T-helper 1 cell treated with Interleukin-12 subunit alpha and Interleukin-12 subunit beta and Interleukin-4 antibody, amounts not matched to agents 30 μg/mL and 1 μg/mL, for 36 hours (primary cell): ENCODE results near the gene XAGE3.
"Not testable (repeated sequence)": the region's sequence is repeated elsewhere in the genome, so short reads cannot be mapped to it uniquely, and the experiment has no call there.

Source experiments
- H3K27ac Mint-ChIP-seq: one replicate; pipeline ENCODE4 v1.8.0; 2021; ENCODE audit warnings: mild to moderate bottlenecking, mixed read lengths
- H3K27me3 Mint-ChIP-seq: one replicate; pipeline ENCODE4 v1.8.0; 2021; ENCODE audit warnings: low read depth, mixed read lengths
- H3K36me3 Mint-ChIP-seq: one replicate; pipeline ENCODE4 v1.8.0; 2021; ENCODE audit warnings: low read depth, mixed read lengths
- H3K4me1 Mint-ChIP-seq: one replicate; pipeline ENCODE4 v1.8.0; 2021; ENCODE audit warnings: low read depth, mixed read lengths
- H3K4me3 Mint-ChIP-seq: one replicate; pipeline ENCODE4 v1.8.0; 2021; ENCODE audit warnings: mild to moderate bottlenecking, moderate library complexity, mixed read lengths
- H3K9me3 Mint-ChIP-seq: one replicate; pipeline ENCODE4 v1.8.0; 2021; ENCODE audit warnings: mixed read lengths

Gene XAGE3

DNA sequence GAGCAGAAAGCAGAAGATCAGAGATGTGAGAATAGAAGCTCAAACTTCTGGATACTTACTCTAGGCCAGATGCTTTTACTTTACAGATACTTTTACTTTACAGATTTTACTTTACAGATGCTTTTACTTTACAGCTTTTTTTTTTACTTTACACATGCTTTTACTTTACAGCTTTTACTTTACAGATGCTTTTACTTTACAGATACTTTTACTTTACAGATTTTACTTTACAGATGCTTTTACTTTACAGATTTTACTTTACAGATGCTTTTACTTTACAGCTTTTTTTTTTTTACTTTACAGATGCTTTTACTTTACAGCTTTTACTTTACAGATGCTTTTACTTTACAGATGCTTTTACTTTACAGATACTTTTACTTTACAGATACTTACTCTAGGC, 5.9 kb upstream of the XAGE3 start:
- not testable (repeated sequence) for H3K4me1 Mint-ChIP-seq, H3K27me3 Mint-ChIP-seq, H3K27ac Mint-ChIP-seq, H3K4me3 Mint-ChIP-seq, H3K36me3 Mint-ChIP-seq, H3K9me3 Mint-ChIP-seq

DNA sequence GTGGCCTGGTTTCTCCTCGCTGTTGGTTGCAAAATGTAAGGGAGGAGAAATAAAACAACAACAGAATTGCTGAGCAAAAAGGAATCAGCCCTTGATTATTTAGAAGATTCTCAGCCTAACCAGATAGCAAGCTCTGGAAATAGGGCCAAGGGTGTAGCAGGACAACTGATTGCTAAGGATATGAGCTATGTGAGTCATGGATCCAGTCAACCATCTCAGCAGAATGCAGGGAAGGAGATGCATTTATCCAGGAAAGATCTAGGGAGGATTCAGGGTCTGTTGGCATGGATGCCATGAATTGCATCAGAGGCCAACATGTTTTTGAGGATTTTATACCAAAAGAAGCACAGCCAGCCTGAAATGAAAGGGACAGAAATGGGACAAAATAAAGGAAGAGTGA, 2.2 kb upstream of the XAGE3 start:
- no peaks in the 10 kb centered on the region for H3K36me3 Mint-ChIP-seq
- H3K4me1 Mint-ChIP-seq: no peaks in the 10 kb centered on the region
- no peak overlapping the region for H3K27ac Mint-ChIP-seq
- H3K27me3 Mint-ChIP-seq: no peaks in the 10 kb centered on the region
- no peak overlapping the region for H3K4me3 Mint-ChIP-seq
- H3K9me3 Mint-ChIP-seq: no peaks in the 10 kb centered on the region

DNA sequence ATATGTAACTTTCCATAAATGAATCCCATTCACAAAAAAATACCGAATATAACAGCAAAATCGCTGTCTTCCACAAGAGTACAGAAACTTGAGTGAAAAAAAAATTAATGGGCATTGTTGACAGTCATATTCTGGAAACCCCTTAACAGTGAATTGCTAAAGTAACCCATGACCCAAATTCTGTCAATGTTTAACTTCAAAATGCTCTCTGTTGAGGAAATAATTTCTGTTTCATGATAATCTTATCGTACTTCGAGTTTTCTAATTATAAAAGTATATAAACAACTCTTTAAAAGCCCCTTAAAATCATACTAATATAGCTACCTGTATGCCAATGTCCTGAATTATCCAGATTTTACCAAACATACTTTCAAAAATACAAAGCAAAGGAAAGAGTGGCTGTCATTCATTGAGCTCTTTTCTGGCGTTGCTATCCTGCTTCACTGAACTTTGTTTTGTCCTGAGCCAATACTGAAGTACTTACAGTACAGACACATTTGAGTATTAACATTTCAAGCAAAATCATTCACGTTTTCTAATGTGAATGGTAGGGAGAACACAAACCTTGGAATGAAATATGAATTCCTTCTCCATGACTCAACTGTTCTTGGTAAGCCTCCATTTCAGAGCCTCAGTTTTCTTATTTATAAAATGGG, 2.4 kb downstream of the XAGE3 start:
- no peak overlapping the region for H3K4me3 Mint-ChIP-seq
- peaks cover 3% of the 10 kb centered on the region for H3K27me3 Mint-ChIP-seq

DNA sequence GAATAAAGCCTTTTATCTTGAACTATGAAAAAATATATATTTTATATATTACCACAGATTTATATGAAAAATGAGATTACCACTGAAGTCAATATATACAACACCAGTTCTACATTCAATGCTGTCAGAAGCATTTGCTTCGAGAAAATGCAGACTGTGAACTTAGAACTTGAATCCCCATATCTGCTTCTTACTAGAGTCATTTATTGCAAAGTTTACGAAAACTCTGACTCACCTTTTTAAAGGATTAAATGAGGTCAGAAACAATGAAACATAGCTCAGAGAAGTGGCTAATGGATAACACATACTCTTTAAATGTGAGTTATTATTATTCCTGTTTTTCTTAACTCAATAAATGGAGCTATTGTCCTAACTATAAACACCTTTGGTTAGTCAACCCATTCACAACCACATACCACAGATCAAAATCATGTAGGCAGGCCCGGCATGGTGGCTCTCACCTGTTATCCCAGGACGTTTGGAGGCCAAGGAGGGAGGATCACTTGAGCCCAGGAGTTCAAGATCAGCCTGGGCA, 10.8 kb downstream of the XAGE3 start:
- not testable (repeated sequence) for H3K36me3 Mint-ChIP-seq, H3K27me3 Mint-ChIP-seq, H3K4me3 Mint-ChIP-seq, H3K4me1 Mint-ChIP-seq, H3K9me3 Mint-ChIP-seq, H3K27ac Mint-ChIP-seq

More for the DNA sequence above, 2.4 kb downstream of the XAGE3 start:
- Mint-ChIP-seq H3K4me1 (no peaks in the 10 kb centered on the region), H3K36me3 (no peaks in the 10 kb centered on the region), H3K9me3 (no peaks in the 10 kb centered on the region), H3K27ac (no peak overlapping the region)

DNA sequence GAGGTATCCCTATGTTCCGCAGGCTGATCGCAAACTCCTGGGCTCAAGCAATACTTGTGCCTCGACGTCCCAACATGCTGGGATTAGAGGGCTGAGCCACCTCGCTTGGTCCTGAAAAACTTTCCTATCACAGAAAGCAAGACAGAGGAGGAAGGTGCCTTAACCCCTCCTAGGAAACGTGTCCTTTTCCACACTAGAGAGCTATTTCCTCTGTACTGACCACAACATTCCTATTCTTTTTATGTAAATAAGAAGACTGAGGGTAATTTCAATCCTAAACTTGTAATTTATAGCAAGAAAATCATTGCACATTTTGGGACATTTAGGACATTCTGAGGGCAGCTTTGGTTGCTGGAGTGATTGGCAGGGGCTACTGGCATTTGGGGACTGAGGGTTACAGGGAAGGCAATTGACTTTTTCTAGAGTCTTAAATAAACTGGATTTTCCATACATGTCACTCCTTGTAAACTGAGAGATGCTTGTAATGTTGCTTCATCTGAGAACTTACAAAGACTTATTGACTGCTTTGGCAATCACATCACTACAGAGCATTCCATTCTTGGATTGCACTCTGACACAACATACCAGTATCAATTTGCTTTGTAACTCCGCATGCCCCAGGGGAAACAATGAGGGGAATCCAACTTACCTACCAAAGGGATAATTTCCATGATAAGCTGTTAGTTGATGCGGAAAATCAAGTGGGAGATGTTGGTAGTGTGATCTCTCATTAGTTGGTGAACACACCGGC, 15.6 kb downstream of the XAGE3 start:
- peaks cover 4% of the 10 kb centered on the region for H3K27me3 Mint-ChIP-seq
- H3K4me1 Mint-ChIP-seq: no peaks in the 10 kb centered on the region
- no peak overlapping the region for H3K27ac Mint-ChIP-seq
- no peaks in the 10 kb centered on the region for H3K36me3 Mint-ChIP-seq
- H3K9me3 Mint-ChIP-seq: no peaks in the 10 kb centered on the region
- no peak overlapping the region for H3K4me3 Mint-ChIP-seq

DNA sequence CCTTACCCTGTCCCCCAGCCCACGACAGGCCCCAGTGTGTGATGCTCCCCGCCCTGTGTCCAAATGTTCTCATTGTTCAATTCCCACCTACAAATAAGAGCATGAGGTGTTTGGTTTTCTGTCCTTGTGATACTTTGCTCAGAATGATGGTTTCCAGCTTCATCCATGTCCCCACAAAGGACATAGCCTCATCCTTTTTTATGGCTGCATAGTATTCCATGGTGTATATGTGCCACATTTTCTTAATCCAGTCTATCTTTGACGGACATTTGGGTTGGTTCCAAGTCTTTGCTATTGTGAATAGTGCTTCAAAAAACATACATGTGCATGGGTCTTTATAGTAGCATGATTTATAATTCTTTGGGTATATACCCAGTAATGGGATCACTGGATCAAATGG, 24.3 kb downstream of the XAGE3 start:
- not testable (repeated sequence) for H3K9me3 Mint-ChIP-seq, H3K4me1 Mint-ChIP-seq, H3K27ac Mint-ChIP-seq, H3K36me3 Mint-ChIP-seq, H3K4me3 Mint-ChIP-seq
- peaks cover 13% of the 10 kb centered on the region for H3K27me3 Mint-ChIP-seq

DNA sequence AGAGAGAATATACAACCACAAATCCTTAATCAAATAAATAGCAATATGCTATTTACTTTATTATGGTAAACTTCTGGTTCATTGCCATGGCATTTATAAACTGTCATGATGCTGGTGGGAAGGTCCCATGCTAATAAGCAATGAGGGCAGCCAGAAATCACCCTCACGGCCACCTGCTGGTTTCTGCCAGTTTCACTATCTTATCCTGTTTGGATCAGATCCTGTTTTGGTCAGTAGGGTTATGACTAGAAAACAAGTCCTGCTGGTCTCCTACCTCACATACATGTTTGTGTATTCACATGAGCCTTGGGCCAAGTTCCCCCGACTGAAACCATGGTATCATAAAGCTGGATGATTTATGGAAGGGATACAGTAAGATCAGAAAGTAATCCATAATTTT, 28.7 kb downstream of the XAGE3 start:
- peaks cover under 1% of the 10 kb centered on the region for H3K27me3 Mint-ChIP-seq
- no peaks in the 10 kb centered on the region for H3K9me3 Mint-ChIP-seq
- H3K4me1 Mint-ChIP-seq: no peaks in the 10 kb centered on the region
- no peaks in the 10 kb centered on the region for H3K36me3 Mint-ChIP-seq
- H3K27ac Mint-ChIP-seq: no peak overlapping the region
- H3K4me3 Mint-ChIP-seq: no peak overlapping the region

DNA sequence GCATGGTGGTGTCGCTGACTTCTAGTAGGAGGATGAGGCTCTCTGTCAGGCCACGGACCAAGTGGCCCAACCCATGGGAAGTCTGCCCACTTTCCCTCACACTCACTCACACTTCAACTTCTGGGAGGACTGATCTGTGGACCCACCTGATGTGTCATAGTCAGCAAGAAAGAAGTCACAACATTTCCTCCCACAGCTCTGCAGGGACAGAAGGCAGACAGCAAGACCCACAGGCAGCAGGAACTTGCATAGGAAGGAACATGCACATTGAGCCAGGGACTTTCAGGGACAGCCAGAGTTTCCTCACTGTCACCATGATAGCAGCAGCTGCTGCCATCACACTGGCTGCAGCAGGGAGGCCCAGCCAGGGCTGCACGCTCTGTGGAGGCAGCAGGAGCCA, 37.3 kb downstream of the XAGE3 start:
- Mint-ChIP-seq H3K4me3 (no peak overlapping the region), H3K36me3 (no peaks in the 10 kb centered on the region), H3K27ac (no peak overlapping the region), H3K9me3 (no peaks in the 10 kb centered on the region), H3K4me1 (no peaks in the 10 kb centered on the region), H3K27me3 (no peaks in the 10 kb centered on the region)

DNA sequence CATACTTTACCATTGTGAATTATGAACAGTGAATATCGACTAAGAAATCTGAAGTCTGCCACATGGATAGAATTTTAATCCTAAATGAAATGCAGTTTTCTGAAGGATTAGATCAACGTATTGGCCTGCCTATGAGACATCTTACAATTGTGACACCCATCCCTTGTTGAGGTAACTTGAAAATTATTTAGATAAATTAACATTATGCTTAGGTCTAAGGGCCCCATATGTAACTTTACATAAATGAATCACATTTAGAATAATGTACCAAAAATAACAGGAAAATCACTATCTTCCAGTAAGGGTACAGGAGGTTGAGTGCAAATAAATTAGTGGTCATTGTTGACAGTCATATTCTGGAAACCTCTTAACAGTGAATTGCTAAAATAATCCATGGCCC, 43.3 kb downstream of the XAGE3 start:
- H3K4me3 Mint-ChIP-seq: no peak overlapping the region
- no peak overlapping the region for H3K27ac Mint-ChIP-seq
- no peaks in the 10 kb centered on the region for H3K36me3 Mint-ChIP-seq
- no peaks in the 10 kb centered on the region for H3K27me3 Mint-ChIP-seq
- H3K4me1 Mint-ChIP-seq: no peaks in the 10 kb centered on the region
- no peaks in the 10 kb centered on the region for H3K9me3 Mint-ChIP-seq

DNA sequence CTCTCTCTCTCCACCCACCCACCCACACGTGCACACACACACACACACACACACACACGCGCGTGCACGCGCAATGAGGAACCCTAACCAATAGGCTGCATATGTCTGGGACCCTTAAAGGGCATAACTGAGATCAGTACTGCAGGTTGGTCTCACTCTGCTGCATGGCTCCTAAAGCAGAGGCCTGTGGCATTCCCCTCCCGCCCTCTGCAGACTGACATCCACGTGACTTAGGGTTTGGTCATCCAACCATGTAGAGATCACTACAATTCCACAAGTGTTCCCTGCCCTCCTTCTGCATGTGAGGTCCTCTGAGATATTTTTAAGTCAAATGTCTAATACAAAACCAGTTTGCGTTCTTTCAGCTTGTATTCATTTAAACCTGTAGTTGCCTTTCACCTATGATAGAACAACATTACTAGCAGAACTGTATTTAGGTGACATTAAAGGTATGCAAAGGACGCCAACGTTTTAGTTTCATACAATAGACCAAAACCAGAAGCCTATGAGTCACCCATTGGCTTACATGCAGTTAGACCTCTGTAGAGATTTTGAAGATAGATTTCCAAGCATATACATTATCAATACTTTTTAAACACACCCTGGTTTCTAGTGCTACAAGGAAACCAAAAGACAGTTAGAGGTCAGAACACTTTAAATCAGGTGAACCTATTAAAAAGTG, 46.7 kb downstream of the XAGE3 start:
- Mint-ChIP-seq H3K4me3 (no peak overlapping the region), H3K36me3 (no peaks in the 10 kb centered on the region), H3K27me3 (no peaks in the 10 kb centered on the region), H3K9me3 (no peaks in the 10 kb centered on the region), H3K4me1 (no peaks in the 10 kb centered on the region), H3K27ac (no peak overlapping the region)

DNA sequence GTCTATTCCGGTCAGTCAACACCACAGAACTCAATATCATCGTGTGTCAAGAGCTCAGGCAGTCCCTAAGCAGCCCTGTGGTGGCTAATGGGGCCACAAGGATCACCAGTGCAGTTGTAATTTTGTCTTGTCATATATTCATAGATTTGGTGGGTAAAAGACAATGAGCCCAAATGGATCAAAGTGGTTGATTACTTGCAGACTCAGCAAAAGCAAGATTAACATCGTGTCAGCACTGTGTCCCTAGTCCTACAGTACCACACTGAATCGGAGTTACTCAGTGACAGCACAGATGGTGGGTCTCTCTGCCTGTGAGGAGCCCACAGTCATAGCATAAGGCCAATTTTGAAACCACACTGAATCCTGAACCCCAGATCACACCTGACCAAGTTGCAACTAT, 48.1 kb downstream of the XAGE3 start:
- H3K27ac Mint-ChIP-seq: no peak overlapping the region
- no peaks in the 10 kb centered on the region for H3K4me1 Mint-ChIP-seq
- H3K36me3 Mint-ChIP-seq: no peaks in the 10 kb centered on the region
- H3K27me3 Mint-ChIP-seq: no peaks in the 10 kb centered on the region
- H3K4me3 Mint-ChIP-seq: no peak overlapping the region
- no peaks in the 10 kb centered on the region for H3K9me3 Mint-ChIP-seq
